GM18909 (cell line): ENCODE measurements around the gene MESP2.

ENCODE experiments used
- ATAC-seq: cut with Tn5 transposase; IDR thresholded peaks from one replicate; pipeline ENCODE4 v1.9.1; 2021; ENCODE audit warnings: mild to moderate bottlenecking; ENCODE audit not compliant: unreplicated experiment, poor library complexity

MESP2 gene

GRCh38 chr15:89754361-89755154 is 21.6 kb upstream of the MESP2 start:
- no peak for ATAC-seq

- ATAC-seq = no peak
Measured at GRCh38 chr15:89755701-89756100, 20.4 kb upstream of the MESP2 start.

GRCh38 chr15:89756897-89757296 is 19.2 kb upstream of the MESP2 start:
- ATAC-seq = no peak

- ATAC-seq = no peak
Measured at GRCh38 chr15:89758283-89758682, 17.8 kb upstream of the MESP2 start.

- ATAC-seq = no peak
Measured at GRCh38 chr15:89758981-89759380, 17.2 kb upstream of the MESP2 start.

- ATAC-seq = no peak
Measured at GRCh38 chr15:89759835-89760234, 16.3 kb upstream of the MESP2 start.

- ATAC-seq = peak; percentile 69
Measured at GRCh38 chr15:89760303-89761008, 15.7 kb upstream of the MESP2 start.

- peak; percentile 87 for ATAC-seq
Measured at GRCh38 chr15:89761009-89761831, 14.9 kb upstream of the MESP2 start.

- ATAC-seq = no peak
Measured at GRCh38 chr15:89761929-89762328, 14.2 kb upstream of the MESP2 start.

GRCh38 chr15:89765694-89766093 is 10.4 kb upstream of the MESP2 start:
- ATAC-seq = no peak

- ATAC-seq = no peak
Measured at GRCh38 chr15:89766357-89767311, 9.5 kb upstream of the MESP2 start.

- ATAC-seq = no peak
Measured at GRCh38 chr15:89767411-89767915, 8.7 kb upstream of the MESP2 start.

GRCh38 chr15:89768071-89768500 is 8.0 kb upstream of the MESP2 start:
- ATAC-seq = no peak

GRCh38 chr15:89769366-89769765 is 6.8 kb upstream of the MESP2 start:
- ATAC-seq = no peak

GRCh38 chr15:89770041-89770440 is 6.1 kb upstream of the MESP2 start:
- no peak for ATAC-seq

- no peak for ATAC-seq
Measured at GRCh38 chr15:89772932-89773583, 3.1 kb upstream of the MESP2 start.

GRCh38 chr15:89774492-89774891 is 1.6 kb upstream of the MESP2 start:
- no peak for ATAC-seq

GRCh38 chr15:89775815-89776214 is 317 bp upstream of the MESP2 start:
- no peak for ATAC-seq
